Transverse colon (tissue), 4 donors: ENCODE data around the gene RASGRP1. TPM values are rescaled to one million over a fixed set of nuclear protein-coding genes. Genes with fewer than 3 reads are reported as not detected.

Source experiments
- DNase-seq: peaks from one replicate; pipeline ENCODE4 v3.0.0-alpha.2; 2019
- H3K27ac ChIP-seq, 4 donors: fragments of 200-600 bp; sonication (generic); 2 replicates each; pipeline ENCODE4 v1.5.1; 2016 to 2018; ENCODE audit warnings: inconsistent platforms in 4 of 4
- H3K27me3 ChIP-seq: fragments of 200-600 bp; sonication (generic); 2 replicates; pipeline ENCODE4 v1.5.1; 2017; ENCODE audit warnings: inconsistent platforms
- H3K36me3 ChIP-seq, 4 donors: fragments of 200-600 bp; sonication (generic); 2 replicates each; pipeline ENCODE4 v1.5.1; 2017 to 2019; ENCODE audit warnings: inconsistent platforms in 4 of 4
- H3K4me1 ChIP-seq, 4 donors: fragments of 200-600 bp; sonication (generic); 2 replicates each; pipeline ENCODE4 v1.5.1; 2017 to 2020; ENCODE audit warnings: inconsistent platforms in 4 of 4
- H3K4me3 ChIP-seq, 4 donors: fragments of 200-600 bp; sonication (generic); 1 replicate in 1 of 4; 2 replicates in 3 of 4; pipeline versions ENCODE4 v1.5.1 to v1.6.1; 2017 to 2019; ENCODE audit warnings: inconsistent platforms in 4 of 4
- H3K9me3 ChIP-seq, 2 donors: fragments of 200-600 bp; sonication (generic); 2 replicates each; pipeline ENCODE4 v1.5.1; 2017 to 2019; ENCODE audit warnings: inconsistent platforms in 2 of 2
- CTCF ChIP-seq, 5 experiments: fragments of 200-600 bp in 3 of 5; fragments of 450-650 bp in 2 of 5; sonication (generic) in 3 of 5; IDR thresholded peaks; 1 replicate in 2 of 5; 2 replicates in 3 of 5; pipeline ENCODE4 v1.5.1; 2016 to 2017; ENCODE audit warnings: antibody characterized with exemption in 5 of 5, inconsistent platforms in 3 of 5, mild to moderate bottlenecking in 2 of 5, moderate library complexity in 1 of 5
- EP300 ChIP-seq: sonication (generic); formaldehyde crosslinking; IDR thresholded peaks from one replicate; pipeline ENCODE4 v1.6.1; 2017; ENCODE audit warnings: antibody characterized with exemption, low read depth
- POLR2A ChIP-seq: fragments of 450-650 bp; IDR thresholded peaks from one replicate; pipeline ENCODE4 v1.6.1; 2016; ENCODE audit warnings: antibody characterized with exemption, mild to moderate bottlenecking, moderate library complexity
- POLR2AphosphoS5 ChIP-seq, 3 donors: sonication (generic); formaldehyde crosslinking; IDR thresholded peaks; one replicate each; pipeline ENCODE4 v1.6.1; 2016; ENCODE audit warnings: antibody characterized with exemption in 3 of 3
- WGBS, 2 donors: methylation state at CpG; one replicate each; pipeline ENCODE4 v1.1.5; 2018; ENCODE audit warnings: low coverage in 1 of 2; 5-methylcytosine and 5-hydroxymethylcytosine counted together
- in situ Hi-C, 4 donors: fragments of 200-750 bp; cut with MboI; loops; one replicate each; pipeline versions ENCODE4 v1.15.0 to v1.15.1; 2017; ENCODE audit warnings: low sequenced_read_pairs in 3 of 4, low pct_ligation_motif_present in 1 of 4, low pct_unique_long_range_greater_than_20kb in 1 of 4
- intact Hi-C: fragments of 100-400 bp; cut with DNase I; formaldehyde crosslinking; loops from one replicate; pipeline ENCODE4 v1.15.1; 2023; ENCODE audit warnings: low total_unique reads
- total RNA-seq, 4 donors: library from RNA; depleted of rRNA; stranded (reverse); fragments of >200 nt; gene quantifications; one replicate each; pipeline ENCODE4 v1.1.0, GENCODE V29; 2016

RASGRP1 gene
- total RNA-seq, 4 donors from 2014 or later = 0.40 to 10.8 (median 2.3) TPM

GRCh38 chr15:38459480-38459879, 105.1 kb downstream of the RASGRP1 start:
- H3K27ac ChIP-seq = no peak overlapping the region
- H3K4me1 ChIP-seq = peaks cover 14 to 41% (median 28%) of the 10 kb centered on the region in 4 donors
- intact Hi-C loops = no loop called here
- no peaks in the 10 kb centered on the region for H3K36me3 ChIP-seq
- no peak overlapping the region for H3K4me3 ChIP-seq
- no peaks in the 10 kb centered on the region for H3K9me3 ChIP-seq
- in situ Hi-C loops = loop anchor here in 1 of 4 donors (25.0 kb wide), 1 partner anchor 228 kb away; no protein-coding TSS in a partner anchor
- WGBS, 2 donors = 76 to 100% methylated on average over 2 to 6 of the region's 6 CpGs
- H3K27me3 ChIP-seq = no peaks in the 10 kb centered on the region
- TF ChIP-seq POLR2A (no peak), EP300 (no peak), CTCF (IDR thresholded peaks at IDR 0.05) (no peak), POLR2AphosphoS5 (IDR thresholded peaks at IDR 0.05) (no peak)
- no peak for DNase-seq

- in situ Hi-C loops (loop anchor here in 1 of 4 donors (25.0 kb wide), 1 partner anchor 229 kb away; no protein-coding TSS in a partner anchor), intact Hi-C loops (no loop called here)
- Histone ChIP-seq H3K27ac (no peak overlapping the region), H3K36me3 (no peaks in the 10 kb centered on the region), H3K4me1 (peaks cover 14 to 32% (median 25%) of the 10 kb centered on the region in 4 donors), H3K4me3 (no peak overlapping the region), H3K9me3 (no peaks in the 10 kb centered on the region), H3K27me3 (no peaks in the 10 kb centered on the region)
- no peak for DNase-seq
- no peak for TF ChIP-seq EP300
- no peak for TF ChIP-seq POLR2AphosphoS5 (IDR thresholded peaks at IDR 0.05)
- TF ChIP-seq POLR2A = no peak
- no peak for TF ChIP-seq CTCF (IDR thresholded peaks at IDR 0.05)
- WGBS, 2 donors = 100% methylated on average over 5 of the region's 5 CpGs; no CpG with 5 or more reads in 1 of the 2 donors
These were observed 106.0 kb downstream of the RASGRP1 start for GRCh38 chr15:38458646-38459045.

GRCh38 chr15:38455092-38455491, 109.5 kb downstream of the RASGRP1 start:
- in situ Hi-C loops = loop anchor here in 1 of 4 donors (25.0 kb wide), 1 partner anchor 232 kb away; no protein-coding TSS in a partner anchor
- 0 to 3% methylated on average over 4 of the region's 4 CpGs for WGBS, 2 donors
- DNase-seq = no peak
- no peaks in the 10 kb centered on the region for H3K36me3 ChIP-seq
- H3K27me3 ChIP-seq = no peaks in the 10 kb centered on the region
- TF ChIP-seq EP300 (no peak), POLR2AphosphoS5 (IDR thresholded peaks at IDR 0.05) (no peak), POLR2A (no peak), CTCF (IDR thresholded peaks at IDR 0.05) (no peak)
- peak overlapping the region; percentile 74 to 92 (median 83) for H3K4me3 ChIP-seq
- H3K27ac ChIP-seq = peak overlapping the region; percentile 93 to 94 (median 93)
- peaks cover 11 to 16% (median 15%) of the 10 kb centered on the region in 4 donors for H3K4me1 ChIP-seq
- intact Hi-C loops = no loop called here
- no peaks in the 10 kb centered on the region for H3K9me3 ChIP-seq

DNA sequence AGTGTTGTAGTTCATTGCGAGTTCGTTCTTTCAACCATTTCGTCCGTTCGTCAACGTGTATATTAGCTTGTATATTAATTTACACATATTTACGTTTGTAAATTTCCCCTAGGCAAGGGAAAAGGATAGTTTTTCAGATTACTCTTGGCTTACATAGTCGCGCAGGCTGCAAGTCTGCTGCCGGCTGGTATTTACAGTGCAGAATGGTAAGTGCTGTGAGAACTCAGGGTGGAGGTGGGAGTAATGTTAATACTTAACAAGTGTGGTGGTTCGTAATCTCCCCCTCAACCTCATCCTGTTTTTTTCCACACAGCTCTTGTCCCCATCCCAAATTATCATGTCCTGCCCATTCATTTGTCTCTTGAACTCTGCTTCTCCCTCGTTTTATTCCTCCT, 109.9 kb downstream of the RASGRP1 start:
- no peak for DNase-seq
- Histone ChIP-seq H3K4me1 (peaks cover 11 to 16% (median 15%) of the 10 kb centered on the region in 4 donors), H3K9me3 (no peaks in the 10 kb centered on the region), H3K4me3 (peak overlapping the region; percentile 74 to 92 (median 83)), H3K36me3 (no peaks in the 10 kb centered on the region), H3K27me3 (no peaks in the 10 kb centered on the region), H3K27ac (peak overlapping the region; percentile 93 to 94 (median 93))
- WGBS, 2 donors = 0% methylated on average over 3 to 12 of the region's 12 CpGs
- in situ Hi-C loops = loop anchor here in 1 of 4 donors (25.0 kb wide), 1 partner anchor 233 kb away; no protein-coding TSS in a partner anchor
- TF ChIP-seq CTCF (IDR thresholded peaks at IDR 0.05) (no peak), EP300 (no peak), POLR2AphosphoS5 (IDR thresholded peaks at IDR 0.05) (no peak), POLR2A (no peak)
- intact Hi-C loops = no loop called here
